IMR-90 (cell line): Measurements from ENCODE around the gene ITGA2. TPM values are rescaled to one million over a fixed set of nuclear protein-coding genes. Genes with fewer than 3 reads are reported as not detected.

Experiments
- ATAC-seq: fragments of 200-7000 bp; cut with Tn5 transposase; 2 replicates; pipeline ENCODE4 v1.9.1; 2020; ENCODE audit warnings: low read depth, mild to moderate bottlenecking, moderate library complexity
- BruUV-seq: library from RNA; stranded (reverse); fragments of 400-500 nt; replicated peaks from 2 replicates; lab custom pipeline; 2021; lab: Mats Ljungman, UMichigan
- CTCF ChIA-PET: fragments of 300-600 bp; formaldehyde crosslinking; extraction: SDS; loops from one replicate; lab custom pipeline; 2021; ENCODE audit warnings: antibody characterized with exemption; lab: Yijun Ruan, JAX
- POLR2A ChIA-PET: fragments of 300-600 bp; sonication (Branson Sonifier 250); formaldehyde crosslinking; loops from one replicate; lab custom pipeline; 2022; ENCODE audit warnings: antibody characterized with exemption; ENCODE audit not compliant: unreplicated experiment; lab: Charles Lee
- DNase-seq: peaks from one replicate; pipeline ENCODE4 v3.0.0; 2013
- H2AFZ ChIP-seq: replicated peaks from 2 replicates; pipeline ENCODE3; 2013; ENCODE audit warnings: low read length, mild to moderate bottlenecking; ENCODE audit not compliant: poor library complexity
- H2AK5ac ChIP-seq: 2 replicates; pipeline ENCODE4 v1.6.1; 2013; ENCODE audit warnings: low read depth, low read length, inconsistent platforms
- H2AK9ac ChIP-seq: replicated peaks from 2 replicates; pipeline ENCODE3; 2013; ENCODE audit warnings: mild to moderate bottlenecking, low read depth, low read length, moderate library complexity; ENCODE audit not compliant: poor library complexity
- H2BK120ac ChIP-seq: 2 replicates; pipeline ENCODE4 v1.6.1; 2013; ENCODE audit warnings: low read depth, low read length, inconsistent platforms
- H2BK15ac ChIP-seq: 3 replicates; pipeline ENCODE4 v1.6.1; 2013; ENCODE audit warnings: low read depth, low read length, inconsistent platforms
- H2BK20ac ChIP-seq: 2 replicates; pipeline ENCODE4 v1.6.1; 2013; ENCODE audit warnings: low read depth, mild to moderate bottlenecking, inconsistent platforms, low read length, moderate library complexity
- H2BK5ac ChIP-seq: 2 replicates; pipeline ENCODE4 v1.6.1; 2013; ENCODE audit warnings: mild to moderate bottlenecking, low read depth, low read length, inconsistent platforms; ENCODE audit not compliant: poor library complexity, severe bottlenecking
- H3K14ac ChIP-seq: replicated peaks from 2 replicates; pipeline ENCODE4 v1.6.1; 2013; ENCODE audit warnings: low read depth, low read length, inconsistent platforms
- H3K18ac ChIP-seq: 2 replicates; pipeline ENCODE4 v1.6.1; 2013; ENCODE audit warnings: low read depth, low read length, control low read depth
- H3K23ac ChIP-seq: 2 replicates; pipeline ENCODE4 v1.6.1; 2013; ENCODE audit warnings: low read depth, low read length, inconsistent platforms
- H3K27ac ChIP-seq: 2 replicates; pipeline ENCODE4 v1.5.1; 2013; ENCODE audit warnings: mild to moderate bottlenecking, control low read depth, low read length; ENCODE audit not compliant: insufficient read depth
- H3K27me3 ChIP-seq: 2 replicates; pipeline ENCODE4 v1.6.1; 2013; ENCODE audit warnings: low read length; ENCODE audit not compliant: control insufficient read depth, insufficient read depth
- H3K36me3 ChIP-seq: 2 replicates; pipeline ENCODE4 v1.6.1; 2013; ENCODE audit warnings: low read length, mixed read lengths; ENCODE audit not compliant: control insufficient read depth, insufficient read depth
- H3K4ac ChIP-seq: 2 replicates; pipeline ENCODE4 v1.6.1; 2013; ENCODE audit warnings: low read depth, low read length, inconsistent platforms
- H3K4me1 ChIP-seq: 2 replicates; pipeline ENCODE4 v1.6.1; 2013; ENCODE audit warnings: low read length, mixed read lengths; ENCODE audit not compliant: control insufficient read depth, insufficient read depth
- H3K4me2 ChIP-seq: 2 replicates; pipeline ENCODE4 v1.6.1; 2013; ENCODE audit warnings: low read depth, mild to moderate bottlenecking, control low read depth, low read length, moderate library complexity
- H3K4me3 ChIP-seq: 2 replicates; pipeline ENCODE4 v1.5.1; 2013; ENCODE audit warnings: low read depth, mild to moderate bottlenecking, control low read depth, low read length, moderate library complexity; ENCODE audit not compliant: insufficient read depth
- H3K56ac ChIP-seq: 2 replicates; pipeline ENCODE4 v1.6.1; 2013; ENCODE audit warnings: low read length, inconsistent platforms; ENCODE audit not compliant: insufficient read depth; ENCODE audit errors: extremely low read depth
- H3K79me1 ChIP-seq, 2 experiments: 2 replicates each; pipeline ENCODE4 v1.6.1; 2013; ENCODE audit warnings: low read length in 2 of 2, inconsistent platforms in 1 of 2, low read depth in 1 of 2
- H3K9ac ChIP-seq: 2 replicates; pipeline ENCODE4 v1.6.1; 2013; ENCODE audit warnings: low read depth, low read length, control low read depth
- H3K9me1 ChIP-seq: 2 replicates; pipeline ENCODE4 v1.6.1; 2013; ENCODE audit warnings: low read length, inconsistent platforms; ENCODE audit not compliant: insufficient read depth
- H3K9me3 ChIP-seq: 2 replicates; pipeline ENCODE4 v1.6.1; 2013; ENCODE audit warnings: low read length; ENCODE audit not compliant: control insufficient read depth, insufficient read depth
- H4K20me1 ChIP-seq: 2 replicates; pipeline ENCODE4 v1.6.1; 2013; ENCODE audit warnings: low read length, inconsistent platforms; ENCODE audit not compliant: insufficient read depth
- H4K5ac ChIP-seq: 2 replicates; pipeline ENCODE4 v1.6.1; 2013; ENCODE audit warnings: mild to moderate bottlenecking, low read depth, low read length, control low read depth
- H4K8ac ChIP-seq, 2 experiments: 2 replicates each; pipeline ENCODE4 v1.6.1; 2013; ENCODE audit warnings: low read depth in 2 of 2, low read length in 2 of 2, control low read depth in 1 of 2, inconsistent platforms in 1 of 2
- H4K91ac ChIP-seq: 2 replicates; pipeline ENCODE4 v1.6.1; 2013; ENCODE audit warnings: low read depth, low read length, inconsistent platforms; ENCODE audit not compliant: insufficient read depth
- BHLHE40 ChIP-seq: fragments of 150-350 bp; IDR thresholded peaks from 2 replicates; pipeline ENCODE4 v1.6.1; 2016; ENCODE audit warnings: mild to moderate bottlenecking, low read depth, low read length
- CEBPB ChIP-seq: IDR thresholded peaks from 2 replicates; pipeline ENCODE4 v1.6.1; 2012; ENCODE audit warnings: low read depth, low read length, improper control_type of control experiment
- CHD1 ChIP-seq: IDR thresholded peaks from 2 replicates; pipeline ENCODE4 v1.6.1; 2012; ENCODE audit warnings: low read depth, low read length, improper control_type of control experiment
- FOS ChIP-seq: fragments of 150-350 bp; IDR thresholded peaks from 2 replicates; pipeline ENCODE4 v1.6.1; 2016; ENCODE audit warnings: low read depth, low read length
- MAZ ChIP-seq: IDR thresholded peaks from 2 replicates; pipeline ENCODE4 v1.6.1; 2012; ENCODE audit warnings: low read depth, mild to moderate bottlenecking, low read length, improper control_type of control experiment, moderate library complexity, borderline replicate concordance
- MXI1 ChIP-seq: IDR thresholded peaks from 2 replicates; pipeline ENCODE4 v1.6.1; 2012; ENCODE audit warnings: low read depth, mild to moderate bottlenecking, low read length, moderate library complexity, borderline replicate concordance
- POLR2A ChIP-seq: IDR thresholded peaks from 2 replicates; pipeline ENCODE4 v1.6.1; 2012; ENCODE audit warnings: mild to moderate bottlenecking, low read depth, low read length
- RAD21 ChIP-seq: IDR thresholded peaks from 2 replicates; pipeline ENCODE4 v1.6.1; 2012; ENCODE audit warnings: low read length, improper control_type of control experiment
- RFX5 ChIP-seq: IDR thresholded peaks from 2 replicates; pipeline ENCODE4 v1.8.0; 2012; ENCODE audit warnings: low read depth, mild to moderate bottlenecking, low read length, moderate library complexity
- SMC3 ChIP-seq: fragments of 150-350 bp; IDR thresholded peaks from 2 replicates; pipeline ENCODE4 v1.6.1; 2016; ENCODE audit warnings: low read depth, mild to moderate bottlenecking, antibody characterized with exemption, low read length, moderate library complexity
- dilution Hi-C: fragments of 300-500 bp; cut with HindIII; formaldehyde crosslinking; loops from one replicate; pipeline ENCODE4 v1.14.3; 2018; ENCODE audit warnings: low sequenced_read_pairs; ENCODE audit not compliant: unreplicated experiment
- in situ Hi-C: fragments of 300-500 bp; cut with MboI; formaldehyde crosslinking; loops from 3 replicates; pipeline ENCODE4 v1.14.3; 2019; ENCODE audit warnings: low sequenced_read_pairs, inconsistent platforms, mixed read lengths
- intact Hi-C: fragments of 100-400 bp; cut with micrococcal nuclease; formaldehyde crosslinking; loops from 2 replicates; pipeline ENCODE4 v1.10.0; 2022
- polyA plus RNA-seq, 3 experiments: library from polyadenylated mRNA; depleted of rRNA; stranded (reverse); fragments of >200 nt; gene quantifications; 2 replicates each; pipeline ENCODE4 v1.2.3, GENCODE V29; 2012; ENCODE audit warnings: low replicate concordance in 1 of 3
- total RNA-seq: library from RNA; depleted of rRNA; stranded (reverse); fragments of >200 nt; gene quantifications from 2 replicates; pipeline ENCODE4 v1.2.3, GENCODE V29; 2012
- TF ChIP-seq, protein P1 (sequence below): conservative IDR thresholded peaks from 2 replicates; pipeline ENCODE4 v1.5.1; 2012; ENCODE audit warnings: mild to moderate bottlenecking, low read depth, low read length, improper control_type of control experiment
- TF ChIP-seq, protein P2 (sequence below): fragments of 150-350 bp; IDR thresholded peaks from 2 replicates; pipeline ENCODE4 v1.6.1; 2017; ENCODE audit warnings: mild to moderate bottlenecking, antibody characterized with exemption, low read length, low read depth
- TF ChIP-seq, protein P3 (sequence below): fragments of 150-350 bp; IDR thresholded peaks from 2 replicates; pipeline ENCODE4 v1.6.1; 2016; ENCODE audit warnings: low read depth, mild to moderate bottlenecking, low read length, moderate library complexity, borderline replicate concordance

ITGA2 gene
- total and polyA plus RNA-seq, 2 of the 4 experiments (the other 2 are of a cell fraction): 23.3 to 93.4 TPM

DNA sequence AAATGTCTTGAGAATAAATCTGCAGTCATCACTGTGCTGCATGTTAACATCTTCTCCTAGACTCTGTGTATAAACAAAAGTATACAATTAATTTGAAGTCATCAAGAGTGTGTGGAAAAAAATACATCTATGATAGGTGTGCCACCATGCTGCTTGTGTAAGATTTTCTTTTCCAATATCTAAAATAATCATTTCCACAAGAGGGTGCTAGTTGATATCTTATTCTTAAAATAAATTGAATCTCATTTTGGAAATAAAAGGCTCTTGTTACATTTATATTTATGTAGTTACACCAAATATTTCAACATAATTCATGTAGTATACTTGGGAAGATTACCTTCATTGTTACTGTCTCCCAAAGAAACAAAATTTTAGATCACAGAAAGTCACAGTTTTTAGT is 134.6 kb downstream of the ITGA2 start:
- H2BK5ac ChIP-seq: no peak overlapping the region
- H3K27me3 ChIP-seq: no peaks in the 10 kb centered on the region; the same call in 1 of the 2 replicates
- H3K9me3 ChIP-seq: no peaks in the 10 kb centered on the region
- H2AK9ac ChIP-seq: no peak overlapping the region
- ChIA-PET POLR2A (no interaction called here), CTCF (interaction anchor here (1.0 kb wide), 1 partner anchor 1106 kb away, joined by 3 read pairs; no protein-coding TSS in a partner anchor)
- no peak overlapping the region for H3K4me2 ChIP-seq
- H3K4me1 ChIP-seq: peaks cover 5% of the 10 kb centered on the region; the same call in 1 of the 2 replicates
- BruUV-seq: no TSS peak
- ATAC-seq (peak; percentile 36; the same call in 1 of the 2 replicates), DNase-seq (peak; percentile 40)
- no peak overlapping the region for H3K56ac ChIP-seq
- H3K18ac ChIP-seq: no peak overlapping the region
- H3K79me1 ChIP-seq: no peaks in the 10 kb centered on the region
- no peak overlapping the region for H2AFZ ChIP-seq
- no peak overlapping the region for H2BK15ac ChIP-seq
- no peak overlapping the region for H3K27ac ChIP-seq
- dilution Hi-C loops: no loop called here
- H3K4ac ChIP-seq: no peak overlapping the region
- no peak overlapping the region for H4K91ac ChIP-seq
- H3K23ac ChIP-seq: no peak overlapping the region
- no peak overlapping the region for H2AK5ac ChIP-seq
- TF ChIP-seq, protein P1, sequence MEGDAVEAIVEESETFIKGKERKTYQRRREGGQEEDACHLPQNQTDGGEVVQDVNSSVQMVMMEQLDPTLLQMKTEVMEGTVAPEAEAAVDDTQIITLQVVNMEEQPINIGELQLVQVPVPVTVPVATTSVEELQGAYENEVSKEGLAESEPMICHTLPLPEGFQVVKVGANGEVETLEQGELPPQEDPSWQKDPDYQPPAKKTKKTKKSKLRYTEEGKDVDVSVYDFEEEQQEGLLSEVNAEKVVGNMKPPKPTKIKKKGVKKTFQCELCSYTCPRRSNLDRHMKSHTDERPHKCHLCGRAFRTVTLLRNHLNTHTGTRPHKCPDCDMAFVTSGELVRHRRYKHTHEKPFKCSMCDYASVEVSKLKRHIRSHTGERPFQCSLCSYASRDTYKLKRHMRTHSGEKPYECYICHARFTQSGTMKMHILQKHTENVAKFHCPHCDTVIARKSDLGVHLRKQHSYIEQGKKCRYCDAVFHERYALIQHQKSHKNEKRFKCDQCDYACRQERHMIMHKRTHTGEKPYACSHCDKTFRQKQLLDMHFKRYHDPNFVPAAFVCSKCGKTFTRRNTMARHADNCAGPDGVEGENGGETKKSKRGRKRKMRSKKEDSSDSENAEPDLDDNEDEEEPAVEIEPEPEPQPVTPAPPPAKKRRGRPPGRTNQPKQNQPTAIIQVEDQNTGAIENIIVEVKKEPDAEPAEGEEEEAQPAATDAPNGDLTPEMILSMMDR: peak; percentile 41
- TF ChIP-seq SMC3: peak; percentile 43
- TF ChIP-seq, protein P2, sequence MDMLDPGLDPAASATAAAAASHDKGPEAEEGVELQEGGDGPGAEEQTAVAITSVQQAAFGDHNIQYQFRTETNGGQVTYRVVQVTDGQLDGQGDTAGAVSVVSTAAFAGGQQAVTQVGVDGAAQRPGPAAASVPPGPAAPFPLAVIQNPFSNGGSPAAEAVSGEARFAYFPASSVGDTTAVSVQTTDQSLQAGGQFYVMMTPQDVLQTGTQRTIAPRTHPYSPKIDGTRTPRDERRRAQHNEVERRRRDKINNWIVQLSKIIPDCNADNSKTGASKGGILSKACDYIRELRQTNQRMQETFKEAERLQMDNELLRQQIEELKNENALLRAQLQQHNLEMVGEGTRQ: no peak
- TF ChIP-seq MXI1: no peak
- no peak for TF ChIP-seq CHD1
- 0 out of 2 replicates have a peak, but pooled peaks have one; percentile 6 for TF ChIP-seq CEBPB
- peak; percentile 46 for TF ChIP-seq RAD21
- TF ChIP-seq MAZ: no peak
- TF ChIP-seq RFX5: peak; percentile 39; the same call in 1 of the 2 replicates
- TF ChIP-seq, protein P3, sequence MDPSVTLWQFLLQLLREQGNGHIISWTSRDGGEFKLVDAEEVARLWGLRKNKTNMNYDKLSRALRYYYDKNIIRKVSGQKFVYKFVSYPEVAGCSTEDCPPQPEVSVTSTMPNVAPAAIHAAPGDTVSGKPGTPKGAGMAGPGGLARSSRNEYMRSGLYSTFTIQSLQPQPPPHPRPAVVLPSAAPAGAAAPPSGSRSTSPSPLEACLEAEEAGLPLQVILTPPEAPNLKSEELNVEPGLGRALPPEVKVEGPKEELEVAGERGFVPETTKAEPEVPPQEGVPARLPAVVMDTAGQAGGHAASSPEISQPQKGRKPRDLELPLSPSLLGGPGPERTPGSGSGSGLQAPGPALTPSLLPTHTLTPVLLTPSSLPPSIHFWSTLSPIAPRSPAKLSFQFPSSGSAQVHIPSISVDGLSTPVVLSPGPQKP: no peak
- TF ChIP-seq POLR2A: no peak
- TF ChIP-seq FOS: no peak
- no peak for TF ChIP-seq BHLHE40
- H4K8ac ChIP-seq: no peak overlapping the region
- no peak overlapping the region for H2BK20ac ChIP-seq
- in situ Hi-C loops: no loop called here
- peaks cover 3% of the 10 kb centered on the region; the same call in 1 of the 2 replicates for H3K9me1 ChIP-seq
- no peaks in the 10 kb centered on the region for H3K36me3 ChIP-seq
- intact Hi-C loops: loop anchor here (1.0 to 5.0 kb wide), 5 partner anchors 129 to 1111 kb away; no protein-coding TSS in a partner anchor
- no peak overlapping the region for H3K4me3 ChIP-seq
- no peak overlapping the region for H4K5ac ChIP-seq
- H2BK120ac ChIP-seq: no peak overlapping the region
- H4K20me1 ChIP-seq: no peaks in the 10 kb centered on the region
- no peak overlapping the region for H3K14ac ChIP-seq
- no peak overlapping the region for H3K9ac ChIP-seq
